K562 (cell line): Measurements from ENCODE around the gene SEZ6. TPM values are rescaled to one million over a fixed set of nuclear protein-coding genes. Genes with fewer than 3 reads are reported as not detected.
A peak's percentile ranks its signal among the peaks of the same experiment; 100 is the strongest.

Experiments used
- CHD2 ChIP-seq: IDR thresholded peaks from 2 replicates; pipeline ENCODE4 v1.6.1; 2011; ENCODE audit warnings: low read depth, low read length
- DNMT1 ChIP-seq: fragments of 450-650 bp; IDR thresholded peaks from 2 replicates; pipeline ENCODE4 v1.6.1; 2016; ENCODE audit warnings: antibody characterized with exemption, mild to moderate bottlenecking
- E2F1 ChIP-seq: sonication (generic); formaldehyde crosslinking; IDR thresholded peaks from 2 replicates; pipeline ENCODE4 v1.8.1; 2023; ENCODE audit warnings: mild to moderate bottlenecking, missing genetic modification reagents, moderate library complexity
- ELF4 ChIP-seq: fragments of 450-650 bp; formaldehyde crosslinking; IDR thresholded peaks from 2 replicates; pipeline ENCODE4 v1.4.0; 2022; ENCODE audit warnings: missing genetic modification characterization
- FOS ChIP-seq: IDR thresholded peaks from 3 replicates; pipeline ENCODE4 v1.6.1; 2011; ENCODE audit not compliant: insufficient read length; ENCODE audit errors: extremely low read depth
- FOXK2 ChIP-seq, 2 experiments: fragments of 450-650 bp; IDR thresholded peaks in 1 of 2; conservative IDR thresholded peaks in 1 of 2; 2 replicates each; pipeline ENCODE4 v1.6.1; 2016; ENCODE audit warnings: low read depth in 2 of 2, mild to moderate bottlenecking in 1 of 2
- GTF2E2 ChIP-seq: fragments of 200-800 bp; sonication (Bioruptor generic); IDR thresholded peaks from 2 replicates; pipeline ENCODE4 v1.6.1; 2016; ENCODE audit warnings: missing genetic modification characterization, missing compliant biosample characterization
- HDAC2 ChIP-seq: fragments of 450-650 bp; IDR thresholded peaks from 2 replicates; pipeline ENCODE4 v1.6.1; 2016; ENCODE audit warnings: mild to moderate bottlenecking
- HNRNPH1 ChIP-seq: fragments of 200-400 bp; formaldehyde crosslinking; optimal IDR thresholded peaks from 2 replicates; pipeline ENCODE3; 2017; ENCODE audit warnings: low read depth, mild to moderate bottlenecking, low read length, moderate library complexity
- KAT2B ChIP-seq: IDR thresholded peaks from one replicate; pipeline ENCODE4 v1.6.1; 2012; ENCODE audit warnings: low read depth, mild to moderate bottlenecking, control low read depth, inconsistent platforms, low read length, moderate library complexity
- MAFF ChIP-seq: IDR thresholded peaks from 2 replicates; pipeline ENCODE4 v1.6.1; 2012; ENCODE audit warnings: low read length, improper control_type of control experiment
- NFATC3 ChIP-seq: fragments of 450-650 bp; IDR thresholded peaks from 2 replicates; pipeline ENCODE4 v1.6.1; 2017; ENCODE audit warnings: mild to moderate bottlenecking
- NR3C1 ChIP-seq: sonication (generic); formaldehyde crosslinking; IDR thresholded peaks from 2 replicates; pipeline ENCODE4 v1.8.1; 2022; ENCODE audit warnings: missing genetic modification reagents
- SRF ChIP-seq, 2 experiments: fragments of 250-450, 450-650 bp in 1 of 2; sonication (Bioruptor Pico) in 1 of 2; sonication (generic) in 1 of 2; formaldehyde crosslinking; IDR thresholded peaks; 2 replicates each; pipeline versions ENCODE4 v1.5.0 to v1.5.1; 2020 to 2022; ENCODE audit warnings: mild to moderate bottlenecking in 1 of 2, missing genetic modification reagents in 1 of 2
- SUPT5H ChIP-seq: fragments of 450-650 bp; IDR thresholded peaks from 2 replicates; pipeline ENCODE4 v1.6.1; 2016
- TAF15 ChIP-seq: fragments of 200-400 bp; formaldehyde crosslinking; IDR thresholded peaks from 2 replicates; pipeline ENCODE4 v1.6.1; 2017; ENCODE audit warnings: mild to moderate bottlenecking, low read depth, low read length, moderate library complexity
- ZNF124 ChIP-seq: sonication (generic); formaldehyde crosslinking; IDR thresholded peaks from 2 replicates; pipeline ENCODE4 v1.8.1; 2022; ENCODE audit warnings: missing genetic modification reagents
- ZNF165 ChIP-seq: fragments of 250-450 bp; sonication (Bioruptor Pico); IDR thresholded peaks from 2 replicates; pipeline ENCODE4 v1.4.0; 2020; ENCODE audit warnings: borderline replicate concordance
- polyA plus RNA-seq, 8 experiments: library from polyadenylated mRNA; depleted of rRNA in 4 of 8; stranded (reverse) in 5 of 8; unstranded in 3 of 8; fragments of >200 nt; fragmentation: Nextera tagmentation in 2 of 8; fragmentation: Illumina TruSeq in 1 of 8; extraction: Ambion mirVana in 2 of 8; extraction: Trizol in 1 of 8; gene quantifications; 2 replicates each; pipeline versions ENCODE4 v1.2.1 to v1.2.3, GENCODE V29; 2011 to 2014; ENCODE audit warnings: inconsistent platforms in 1 of 8, missing spikeins in 1 of 8
- total RNA-seq, 7 experiments: library from RNA; depleted of rRNA in 6 of 7; stranded (reverse); fragments of >200 nt in 6 of 7; fragmentation: Illumina TruSeq in 2 of 7; extraction: Trizol in 2 of 7; gene quantifications; 2 replicates each; pipeline versions ENCODE4 v1.2.1 to v1.2.3, GENCODE V29; 2011 to 2021; ENCODE audit warnings: low replicate concordance in 1 of 7
- TF ChIP-seq, protein P1 (sequence below), 2 experiments: fragments of 450-650 bp; IDR thresholded peaks; 2 replicates each; pipeline ENCODE4 v1.6.1; 2016; ENCODE audit warnings: mild to moderate bottlenecking in 2 of 2, borderline replicate concordance in 1 of 2, low read depth in 1 of 2, moderate library complexity in 1 of 2
- TF ChIP-seq, protein P2 (sequence below): fragments of 250-450 bp; sonication (Bioruptor Pico); IDR thresholded peaks from 2 replicates; pipeline ENCODE4 v1.5.0; 2021

The SEZ6 gene
- total and polyA plus RNA-seq, 9 of the 15 experiments (the other 6 are each of a cell fraction or from before 2014, with no cell fraction given), result not detected

DNA sequence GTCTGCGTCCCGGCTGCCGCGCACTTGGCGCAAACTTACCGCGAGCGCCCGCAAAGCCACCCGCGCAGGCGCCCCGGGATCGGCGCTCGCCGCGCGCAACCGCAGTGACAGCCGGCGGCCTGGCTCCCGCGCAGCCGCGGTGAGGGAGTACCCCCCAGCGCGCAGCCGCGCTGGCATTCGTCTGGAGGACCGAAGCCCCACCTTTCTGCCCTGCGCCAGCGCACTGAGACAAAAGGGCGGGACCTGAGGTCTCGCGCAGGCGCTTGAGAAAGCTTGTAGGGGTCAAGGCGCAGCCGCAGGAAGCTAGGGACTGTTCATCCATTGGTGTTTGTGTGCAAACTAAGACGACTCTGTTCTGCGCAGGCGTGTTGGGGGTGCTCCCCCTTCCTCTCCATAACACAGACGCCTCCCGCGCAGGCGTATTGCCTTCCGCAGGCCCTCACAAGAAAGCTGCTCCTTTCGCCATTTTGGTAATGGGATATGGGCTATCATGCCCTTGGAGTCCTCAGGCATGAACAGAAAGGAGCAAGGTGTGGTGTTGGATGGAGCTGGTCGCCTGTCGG lies 54.3 kb downstream of the SEZ6 start, which contains the start of gene PHF12 (continued):
- TF ChIP-seq, protein P1, sequence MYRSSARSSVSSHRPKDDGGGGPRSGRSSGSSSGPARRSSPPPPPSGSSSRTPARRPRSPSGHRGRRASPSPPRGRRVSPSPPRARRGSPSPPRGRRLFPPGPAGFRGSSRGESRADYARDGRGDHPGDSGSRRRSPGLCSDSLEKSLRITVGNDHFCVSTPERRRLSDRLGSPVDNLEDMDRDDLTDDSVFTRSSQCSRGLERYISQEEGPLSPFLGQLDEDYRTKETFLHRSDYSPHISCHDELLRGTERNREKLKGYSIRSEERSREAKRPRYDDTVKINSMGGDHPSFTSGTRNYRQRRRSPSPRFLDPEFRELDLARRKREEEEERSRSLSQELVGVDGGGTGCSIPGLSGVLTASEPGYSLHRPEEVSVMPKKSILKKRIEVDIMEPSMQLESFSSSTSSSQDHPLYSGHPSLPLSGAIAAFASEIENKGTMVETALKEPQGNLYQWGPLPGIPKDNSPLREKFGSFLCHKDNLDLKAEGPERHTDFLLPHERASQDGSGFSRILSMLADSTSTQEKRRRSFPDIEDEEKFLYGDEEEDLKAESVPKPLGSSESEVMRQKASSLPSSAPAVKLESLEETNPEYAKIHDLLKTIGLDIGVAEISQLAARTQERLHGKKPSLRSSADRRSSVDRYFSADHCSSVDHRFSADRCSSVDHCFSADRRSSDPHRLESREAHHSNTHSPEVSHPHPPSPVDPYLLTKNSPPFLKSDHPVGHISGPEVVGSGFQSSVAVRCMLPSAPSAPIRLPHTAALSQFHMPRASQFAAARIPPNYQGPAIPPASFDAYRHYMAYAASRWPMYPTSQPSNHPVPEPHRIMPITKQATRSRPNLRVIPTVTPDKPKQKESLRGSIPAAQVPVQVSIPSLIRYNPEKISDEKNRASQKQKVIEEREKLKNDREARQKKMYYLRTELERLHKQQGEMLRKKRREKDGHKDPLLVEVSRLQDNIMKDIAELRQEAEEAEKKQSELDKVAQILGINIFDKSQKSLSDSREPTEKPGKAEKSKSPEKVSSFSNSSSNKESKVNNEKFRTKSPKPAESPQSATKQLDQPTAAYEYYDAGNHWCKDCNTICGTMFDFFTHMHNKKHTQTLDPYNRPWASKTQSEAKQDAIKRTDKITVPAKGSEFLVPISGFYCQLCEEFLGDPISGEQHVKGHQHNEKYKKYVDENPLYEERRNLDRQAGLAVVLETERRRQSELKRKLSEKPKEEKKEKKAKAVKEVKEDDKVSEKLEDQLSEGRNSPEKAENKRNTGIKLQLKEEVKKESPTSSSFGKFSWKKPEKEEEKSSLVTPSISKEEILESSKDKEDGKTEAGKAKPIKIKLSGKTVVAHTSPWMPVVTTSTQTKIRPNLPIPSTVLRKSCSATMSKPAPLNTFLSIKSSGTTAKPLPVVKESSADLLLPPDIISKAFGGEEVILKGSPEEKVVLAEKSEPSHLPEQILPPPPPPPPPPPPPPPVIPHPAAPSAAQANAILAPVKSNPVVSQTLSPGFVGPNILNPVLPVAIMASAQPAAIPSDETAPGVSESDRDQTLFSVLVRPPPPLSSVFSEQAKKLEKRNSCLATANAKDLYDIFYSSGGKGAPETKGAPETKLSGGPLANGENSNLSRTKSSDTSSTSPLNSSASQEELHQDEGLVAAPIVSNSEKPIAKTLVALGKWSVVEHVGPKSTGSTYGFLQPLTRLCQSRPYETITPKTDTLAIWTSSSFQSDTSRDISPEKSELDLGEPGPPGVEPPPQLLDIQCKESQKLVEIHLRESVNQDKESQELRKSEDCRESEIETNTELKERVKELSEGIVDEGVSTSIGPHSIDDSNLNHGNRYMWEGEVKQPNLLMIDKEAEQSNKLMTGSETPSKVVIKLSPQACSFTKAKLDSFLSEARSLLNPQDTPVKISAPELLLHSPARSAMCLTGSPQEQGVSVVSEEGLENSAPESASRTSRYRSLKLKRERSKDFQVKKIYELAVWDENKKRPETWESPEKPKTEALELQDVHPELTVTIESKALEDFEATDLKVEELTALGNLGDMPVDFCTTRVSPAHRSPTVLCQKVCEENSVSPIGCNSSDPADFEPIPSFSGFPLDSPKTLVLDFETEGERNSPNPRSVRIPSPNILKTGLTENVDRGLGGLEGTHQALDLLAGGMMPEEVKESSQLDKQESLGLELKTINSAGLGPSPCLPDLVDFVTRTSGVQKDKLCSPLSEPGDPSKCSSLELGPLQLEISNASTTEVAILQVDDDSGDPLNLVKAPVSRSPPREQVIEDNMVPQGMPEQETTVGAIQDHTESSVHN (IDR thresholded peaks at IDR 0.05; ENCODE audit: borderline replicate concordance in 1 of 2, low read depth in 1 of 2), result no peak
- TF ChIP-seq NFATC3 (no peak), ZNF165 (CRISPR knock-in tag) (no peak), ELF4 (CRISPR knock-in tag) (no peak), FOS (no peak), HNRNPH1 (no peak), FOXK2 (conservative IDR thresholded peaks at IDR 0.05 in 1 of 2, IDR thresholded peaks at IDR 0.05 in 1 of 2; ENCODE audit: low read depth in 2 of 2) (peak; percentile 55 to 73; a peak in 3 of 4 replicates), DNMT1 (no peak), ZNF124 (no peak), MAFF (no peak), HDAC2 (no peak), KAT2B (no peak), TAF15 (no peak), CHD2 (peak; percentile 30; the same call in 1 of the 2 replicates), SRF (CRISPR knock-in tag; IDR thresholded peaks at IDR 0.05) (0 out of 4 replicates have a peak, but pooled peaks of 1 of the 2 experiments have one; percentile 28), SUPT5H (peak; percentile 90; the same call in 1 of the 2 replicates), GTF2E2 (tag) (no peak), E2F1 (CRISPR knock-in tag) (0 out of 2 replicates have a peak, but pooled peaks have one; percentile 69), NR3C1 (no peak)
- TF ChIP-seq, protein P2, sequence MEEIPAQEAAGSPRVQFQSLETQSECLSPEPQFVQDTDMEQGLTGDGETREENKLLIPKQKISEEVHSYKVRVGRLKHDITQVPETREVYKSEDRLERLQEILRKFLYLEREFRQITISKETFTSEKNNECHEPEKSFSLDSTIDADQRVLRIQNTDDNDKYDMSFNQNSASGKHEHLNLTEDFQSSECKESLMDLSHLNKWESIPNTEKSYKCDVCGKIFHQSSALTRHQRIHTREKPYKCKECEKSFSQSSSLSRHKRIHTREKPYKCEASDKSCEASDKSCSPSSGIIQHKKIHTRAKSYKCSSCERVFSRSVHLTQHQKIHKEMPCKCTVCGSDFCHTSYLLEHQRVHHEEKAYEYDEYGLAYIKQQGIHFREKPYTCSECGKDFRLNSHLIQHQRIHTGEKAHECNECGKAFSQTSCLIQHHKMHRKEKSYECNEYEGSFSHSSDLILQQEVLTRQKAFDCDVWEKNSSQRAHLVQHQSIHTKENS (CRISPR knock-in tag), result no peak
